ENCODE measurements around the gene BANF2. TPM values are rescaled to one million over a fixed set of nuclear protein-coding genes. Genes with fewer than 3 reads are reported as not detected.

The BANF2 gene
- total and polyA plus RNA-seq, 10 of the 15 experiments (the other 5 are each of a cell fraction or from before 2014, with no cell fraction given) = not detected

DNA sequence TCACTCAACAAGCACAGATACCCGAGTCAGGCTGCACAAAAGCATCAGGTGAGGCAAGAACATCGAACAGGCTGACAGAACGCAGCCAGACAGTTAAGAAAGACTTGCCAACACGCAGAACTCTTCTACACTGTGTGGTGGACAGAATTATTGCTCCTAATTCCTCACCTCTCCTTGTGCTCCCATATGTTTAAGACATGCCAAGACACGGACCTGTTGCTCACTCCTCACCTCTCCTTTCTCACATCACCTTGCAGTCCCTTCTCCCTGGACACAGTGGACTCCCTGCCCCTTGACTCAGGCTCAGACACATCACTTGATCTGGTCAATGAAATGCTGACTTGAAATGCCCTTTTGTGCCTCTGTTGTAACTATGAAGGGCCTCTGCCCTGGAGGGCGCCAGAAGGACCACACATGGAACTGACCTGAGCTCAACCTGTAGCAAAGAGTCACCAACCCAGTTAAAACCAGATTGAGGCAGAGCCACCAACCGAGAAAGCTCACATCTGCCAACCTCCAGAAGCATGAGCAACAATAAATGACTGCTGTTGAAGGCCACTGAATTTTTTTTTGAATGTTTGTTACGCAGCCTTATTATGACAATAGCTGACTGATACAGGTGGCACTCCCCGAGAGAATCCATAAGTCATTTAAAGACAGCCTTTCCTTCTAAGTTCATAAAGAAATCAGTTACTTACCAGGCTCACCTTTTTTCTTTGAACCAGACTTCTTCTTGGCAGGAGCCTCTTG lies 41.7 kb upstream of the BANF2 start:
- no peak for ATAC-seq
- in situ Hi-C loops (cut with MboI) (no loop called here), intact Hi-C loops (cut with micrococcal nuclease; ENCODE audit: unreplicated experiment) (loop anchor here (10.0 kb wide), 1 partner anchor 237 kb away; no protein-coding TSS in a partner anchor)
- Histone ChIP-seq H3K4me2 (ENCODE audit: control insufficient read depth, insufficient read depth) (no peak overlapping the region), H3K27ac (ENCODE audit: control insufficient read depth, insufficient read depth) (no peak overlapping the region), H3K9ac (ENCODE audit: control insufficient read depth, insufficient read depth, low read length) (no peak overlapping the region), H3K36me3 (ENCODE audit: control insufficient read depth in 2 of 2, insufficient read depth in 2 of 2, low read length in 1 of 2) (peaks cover 2% of the 10 kb centered on the region in 2 experiments; a peak in 2 of 4 replicates), H3K79me2 (ENCODE audit: control insufficient read depth, insufficient read depth, low read length) (peaks cover 5% of the 10 kb centered on the region), H3K4me1 (ENCODE audit: control insufficient read depth, insufficient read depth, low read length) (no peaks in the 10 kb centered on the region; the same call in 1 of the 2 replicates), H3K4me3 (no peak overlapping the region), H2AFZ (ENCODE audit: control insufficient read depth, low read depth, low read length) (no peak overlapping the region), H3K27me3 (replicated peaks in 1 of 2; ENCODE audit: control insufficient read depth in 2 of 2, insufficient read depth in 2 of 2, low read length in 1 of 2) (no peaks in the 10 kb centered on the region), H4K20me1 (ENCODE audit: control insufficient read depth, insufficient read depth) (0 out of 2 replicates have a peak, but pooled peaks cover 2% of the 10 kb centered on the region), H3K9me3 (replicated peaks; ENCODE audit: control insufficient read depth, insufficient read depth, low read length) (no peaks in the 10 kb centered on the region; the same call in 1 of the 3 replicates)
- POLR2A ChIA-PET = no interaction called here
- FAIRE-seq = no peak
- RAD21 ChIA-PET (ENCODE audit: unreplicated experiment) = no interaction called here
- BruUV-seq (replicated peaks) = no TSS peak
- CTCF ChIA-PET = interaction anchor here (0.6 kb wide), 1 partner anchor 713 kb away, joined by 3 read pairs; no protein-coding TSS in a partner anchor
- DNase-seq (ENCODE audit: low read depth, low spot score) = no peak
- WGBS (ENCODE audit: insufficient coverage, insufficient replicate concordance, low lambda C conversion rate, missing lambda C conversion rate) = 90% methylated on average over 9 of the region's 9 CpGs
- no peak for TF ChIP-seq FOXK2 (IDR thresholded peaks at IDR 0.05)
- TF ChIP-seq, protein P1, sequence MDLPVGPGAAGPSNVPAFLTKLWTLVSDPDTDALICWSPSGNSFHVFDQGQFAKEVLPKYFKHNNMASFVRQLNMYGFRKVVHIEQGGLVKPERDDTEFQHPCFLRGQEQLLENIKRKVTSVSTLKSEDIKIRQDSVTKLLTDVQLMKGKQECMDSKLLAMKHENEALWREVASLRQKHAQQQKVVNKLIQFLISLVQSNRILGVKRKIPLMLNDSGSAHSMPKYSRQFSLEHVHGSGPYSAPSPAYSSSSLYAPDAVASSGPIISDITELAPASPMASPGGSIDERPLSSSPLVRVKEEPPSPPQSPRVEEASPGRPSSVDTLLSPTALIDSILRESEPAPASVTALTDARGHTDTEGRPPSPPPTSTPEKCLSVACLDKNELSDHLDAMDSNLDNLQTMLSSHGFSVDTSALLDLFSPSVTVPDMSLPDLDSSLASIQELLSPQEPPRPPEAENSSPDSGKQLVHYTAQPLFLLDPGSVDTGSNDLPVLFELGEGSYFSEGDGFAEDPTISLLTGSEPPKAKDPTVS (IDR thresholded peaks at IDR 0.05; ENCODE audit: low read depth, low read length) = no peak
- SMC1A ChIA-PET (ENCODE audit: uncharacterized antibody, unreplicated experiment) = no interaction called here

- intact Hi-C loops (cut with micrococcal nuclease; ENCODE audit: unreplicated experiment) (loop anchor here (10.0 kb wide), 1 partner anchor 236 kb away; no protein-coding TSS in a partner anchor), in situ Hi-C loops (cut with MboI) (no loop called here)
- RAD21 ChIA-PET (ENCODE audit: unreplicated experiment) = no interaction called here
- H3K9me3 ChIP-seq (replicated peaks; ENCODE audit: control insufficient read depth, insufficient read depth, low read length) = no peaks in the 10 kb centered on the region; the same call in 1 of the 3 replicates
- SMC1A ChIA-PET (ENCODE audit: uncharacterized antibody, unreplicated experiment) = no interaction called here
- no peak for DNase-seq (ENCODE audit: low read depth, low spot score)
- no peak overlapping the region for H3K9ac ChIP-seq (ENCODE audit: control insufficient read depth, insufficient read depth, low read length)
- no peak for FAIRE-seq
- H3K4me3 ChIP-seq = no peak overlapping the region
- CTCF ChIA-PET = no interaction called here
- WGBS (ENCODE audit: insufficient coverage, insufficient replicate concordance, low lambda C conversion rate, missing lambda C conversion rate) = 96% methylated on average over 2 of the region's 2 CpGs
- TF ChIP-seq POU2F2 (IDR thresholded peaks at IDR 0.05; ENCODE audit: borderline replicate concordance, low read depth, low read length) (no peak), ZSCAN29 (IDR thresholded peaks at IDR 0.05) (no peak), LARP7 (IDR thresholded peaks at IDR 0.05) (no peak), CREM (IDR thresholded peaks at IDR 0.05; ENCODE audit: low read depth) (no peak), PML (IDR thresholded peaks at IDR 0.05; ENCODE audit: low read length) (no peak)
- TF ChIP-seq, protein P2, sequence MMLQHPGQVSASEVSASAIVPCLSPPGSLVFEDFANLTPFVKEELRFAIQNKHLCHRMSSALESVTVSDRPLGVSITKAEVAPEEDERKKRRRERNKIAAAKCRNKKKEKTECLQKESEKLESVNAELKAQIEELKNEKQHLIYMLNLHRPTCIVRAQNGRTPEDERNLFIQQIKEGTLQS (IDR thresholded peaks at IDR 0.05; ENCODE audit: borderline replicate concordance, extremely low read depth, low read depth, low read length) = no peak
- TF ChIP-seq, protein P3, sequence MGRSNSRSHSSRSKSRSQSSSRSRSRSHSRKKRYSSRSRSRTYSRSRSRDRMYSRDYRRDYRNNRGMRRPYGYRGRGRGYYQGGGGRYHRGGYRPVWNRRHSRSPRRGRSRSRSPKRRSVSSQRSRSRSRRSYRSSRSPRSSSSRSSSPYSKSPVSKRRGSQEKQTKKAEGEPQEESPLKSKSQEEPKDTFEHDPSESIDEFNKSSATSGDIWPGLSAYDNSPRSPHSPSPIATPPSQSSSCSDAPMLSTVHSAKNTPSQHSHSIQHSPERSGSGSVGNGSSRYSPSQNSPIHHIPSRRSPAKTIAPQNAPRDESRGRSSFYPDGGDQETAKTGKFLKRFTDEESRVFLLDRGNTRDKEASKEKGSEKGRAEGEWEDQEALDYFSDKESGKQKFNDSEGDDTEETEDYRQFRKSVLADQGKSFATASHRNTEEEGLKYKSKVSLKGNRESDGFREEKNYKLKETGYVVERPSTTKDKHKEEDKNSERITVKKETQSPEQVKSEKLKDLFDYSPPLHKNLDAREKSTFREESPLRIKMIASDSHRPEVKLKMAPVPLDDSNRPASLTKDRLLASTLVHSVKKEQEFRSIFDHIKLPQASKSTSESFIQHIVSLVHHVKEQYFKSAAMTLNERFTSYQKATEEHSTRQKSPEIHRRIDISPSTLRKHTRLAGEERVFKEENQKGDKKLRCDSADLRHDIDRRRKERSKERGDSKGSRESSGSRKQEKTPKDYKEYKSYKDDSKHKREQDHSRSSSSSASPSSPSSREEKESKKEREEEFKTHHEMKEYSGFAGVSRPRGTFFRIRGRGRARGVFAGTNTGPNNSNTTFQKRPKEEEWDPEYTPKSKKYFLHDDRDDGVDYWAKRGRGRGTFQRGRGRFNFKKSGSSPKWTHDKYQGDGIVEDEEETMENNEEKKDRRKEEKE (IDR thresholded peaks at IDR 0.05) = no peak
- H3K36me3 ChIP-seq (ENCODE audit: control insufficient read depth in 2 of 2, insufficient read depth in 2 of 2, low read length in 1 of 2) = peaks cover 2% of the 10 kb centered on the region in 2 experiments; a peak in 2 of 4 replicates
- no peak overlapping the region for H3K27ac ChIP-seq (ENCODE audit: control insufficient read depth, insufficient read depth)
- no peak overlapping the region for H2AFZ ChIP-seq (ENCODE audit: control insufficient read depth, low read depth, low read length)
- peaks cover 8% of the 10 kb centered on the region for H3K79me2 ChIP-seq (ENCODE audit: control insufficient read depth, insufficient read depth, low read length)
- H3K4me1 ChIP-seq (ENCODE audit: control insufficient read depth, insufficient read depth, low read length) = peaks cover under 1% of the 10 kb centered on the region
- POLR2A ChIA-PET = no interaction called here
- no peak overlapping the region for H3K4me2 ChIP-seq (ENCODE audit: control insufficient read depth, insufficient read depth)
- ATAC-seq = no peak
- 0 out of 2 replicates have a peak, but pooled peaks cover 2% of the 10 kb centered on the region for H4K20me1 ChIP-seq (ENCODE audit: control insufficient read depth, insufficient read depth)
- no peaks in the 10 kb centered on the region for H3K27me3 ChIP-seq (replicated peaks in 1 of 2; ENCODE audit: control insufficient read depth in 2 of 2, insufficient read depth in 2 of 2, low read length in 1 of 2)
- no TSS peak for BruUV-seq (replicated peaks)
Observed at GRCh38 chr20:17658648-17658993, 41.1 kb upstream of the BANF2 start.
